ENCODE data around the gene IQGAP2.

The IQGAP2 gene

GRCh38 chr5:76662521-76662920 lies 259.4 kb downstream of the IQGAP2 start:
- H3K4me1 ChIP-seq (ENCODE audit: control insufficient read depth, insufficient read depth, low read length) = no peaks in the 10 kb centered on the region
- ChIA-PET POLR2A (no interaction called here), CTCF (interaction anchor here (0.6 kb wide), 1 partner anchor 21 kb away, joined by 3 read pairs; no protein-coding TSS in a partner anchor)
- TF ChIP-seq ZNF521 (tag by site-specific recombination; IDR thresholded peaks at IDR 0.05) = no peak
- TF ChIP-seq ZNF670 (tag by site-specific recombination; IDR thresholded peaks at IDR 0.05; ENCODE audit: low read depth) = no peak
- TF ChIP-seq FEZF1 (tag by site-specific recombination; IDR thresholded peaks at IDR 0.05) = no peak
- TF ChIP-seq ZNF660 (tag by site-specific recombination; IDR thresholded peaks at IDR 0.05) = no peak
- no peak for TF ChIP-seq ZNF132 (tag by site-specific recombination; IDR thresholded peaks at IDR 0.05; ENCODE audit: borderline replicate concordance)
- no peak for TF ChIP-seq ZNF626 (tag by site-specific recombination; IDR thresholded peaks at IDR 0.05)
- no peak for TF ChIP-seq ZNF514 (tag by site-specific recombination; IDR thresholded peaks at IDR 0.05)
- no peak for TF ChIP-seq ZNF571 (tag by site-specific recombination; IDR thresholded peaks at IDR 0.05)
- TF ChIP-seq ZNF394 (tag by site-specific recombination; IDR thresholded peaks at IDR 0.05; ENCODE audit: borderline replicate concordance) = no peak
- no peak overlapping the region for H3K4me3 ChIP-seq (ENCODE audit: low read depth, low read length)
- no peak overlapping the region for H3K27ac ChIP-seq (ENCODE audit: extremely low read depth, low read depth, low read length)
- H3K9me3 ChIP-seq (ENCODE audit: control insufficient read depth, insufficient read depth, low read depth, low read length) = no peaks in the 10 kb centered on the region
- H3K36me3 ChIP-seq (ENCODE audit: control insufficient read depth in 2 of 2, insufficient read depth in 1 of 2, low read length in 2 of 2) = peaks cover 0 to 3% of the 10 kb centered on the region in 2 experiments; a peak in 1 of 3 replicates

- Histone ChIP-seq H3K27ac (ENCODE audit: extremely low read depth, low read depth, low read length) (no peak overlapping the region), H3K4me1 (ENCODE audit: control insufficient read depth, insufficient read depth, low read length) (no peaks in the 10 kb centered on the region), H3K9me3 (ENCODE audit: control insufficient read depth, insufficient read depth, low read depth, low read length) (no peaks in the 10 kb centered on the region), H3K4me3 (ENCODE audit: low read depth, low read length) (no peak overlapping the region), H3K36me3 (ENCODE audit: control insufficient read depth in 2 of 2, insufficient read depth in 1 of 2, low read length in 2 of 2) (peaks cover 0 to 2% of the 10 kb centered on the region in 2 experiments; a peak in 1 of 3 replicates)
- CTCF ChIA-PET = no interaction called here
- POLR2A ChIA-PET = no interaction called here
- no peak for TF ChIP-seq ZNF560 (tag by site-specific recombination; IDR thresholded peaks at IDR 0.05; ENCODE audit: borderline replicate concordance)
- TF ChIP-seq RBAK (tag by site-specific recombination; IDR thresholded peaks at IDR 0.05) = no peak
- TF ChIP-seq ZNF621 (tag by site-specific recombination; IDR thresholded peaks at IDR 0.05) = no peak
- TF ChIP-seq GLIS2 (tag by site-specific recombination; IDR thresholded peaks at IDR 0.05) = no peak
- TF ChIP-seq SCRT2 (tag by site-specific recombination; IDR thresholded peaks at IDR 0.05) = no peak
- no peak for TF ChIP-seq TSHZ1 (tag by site-specific recombination; IDR thresholded peaks at IDR 0.05; ENCODE audit: borderline replicate concordance)
- no peak for TF ChIP-seq ZNF155 (tag by site-specific recombination; IDR thresholded peaks at IDR 0.05)
- TF ChIP-seq ZNF354C (tag by site-specific recombination; IDR thresholded peaks at IDR 0.05; ENCODE audit: borderline replicate concordance, low read depth) = no peak
- no peak for TF ChIP-seq INSM2 (tag by site-specific recombination; IDR thresholded peaks at IDR 0.05)
- TF ChIP-seq HIC1 (tag by site-specific recombination; IDR thresholded peaks at IDR 0.05) = no peak
- TF ChIP-seq ZNF248 (tag by site-specific recombination; IDR thresholded peaks at IDR 0.05) = no peak
- TF ChIP-seq ZEB2 (tag by site-specific recombination; IDR thresholded peaks at IDR 0.05) = no peak
- no peak for TF ChIP-seq ZNF548 (tag by site-specific recombination; IDR thresholded peaks at IDR 0.05)
- TF ChIP-seq ZNF148 (tag by site-specific recombination; IDR thresholded peaks at IDR 0.05; ENCODE audit: borderline replicate concordance) = no peak
- TF ChIP-seq WT1 (tag by site-specific recombination; IDR thresholded peaks at IDR 0.05) = no peak
- no peak for TF ChIP-seq ZNF335 (tag by site-specific recombination; conservative IDR thresholded peaks at IDR 0.05)
- no peak for TF ChIP-seq ZNF561 (tag by site-specific recombination; IDR thresholded peaks at IDR 0.05; ENCODE audit: borderline replicate concordance)
- no peak for TF ChIP-seq YY2 (tag by site-specific recombination; IDR thresholded peaks at IDR 0.05)
- no peak for TF ChIP-seq ZFP41 (tag by site-specific recombination; IDR thresholded peaks at IDR 0.05; ENCODE audit: borderline replicate concordance)
Observed at GRCh38 chr5:76663573-76663972, 260.5 kb downstream of the IQGAP2 start.

Data from HEK293 (cell line).